Measurements from ENCODE around the gene SPEN.
"Not testable (repeated sequence)": the region's sequence is repeated elsewhere in the genome, so short reads cannot be mapped to it uniquely, and the experiment has no call there.

Gene SPEN, protein sequence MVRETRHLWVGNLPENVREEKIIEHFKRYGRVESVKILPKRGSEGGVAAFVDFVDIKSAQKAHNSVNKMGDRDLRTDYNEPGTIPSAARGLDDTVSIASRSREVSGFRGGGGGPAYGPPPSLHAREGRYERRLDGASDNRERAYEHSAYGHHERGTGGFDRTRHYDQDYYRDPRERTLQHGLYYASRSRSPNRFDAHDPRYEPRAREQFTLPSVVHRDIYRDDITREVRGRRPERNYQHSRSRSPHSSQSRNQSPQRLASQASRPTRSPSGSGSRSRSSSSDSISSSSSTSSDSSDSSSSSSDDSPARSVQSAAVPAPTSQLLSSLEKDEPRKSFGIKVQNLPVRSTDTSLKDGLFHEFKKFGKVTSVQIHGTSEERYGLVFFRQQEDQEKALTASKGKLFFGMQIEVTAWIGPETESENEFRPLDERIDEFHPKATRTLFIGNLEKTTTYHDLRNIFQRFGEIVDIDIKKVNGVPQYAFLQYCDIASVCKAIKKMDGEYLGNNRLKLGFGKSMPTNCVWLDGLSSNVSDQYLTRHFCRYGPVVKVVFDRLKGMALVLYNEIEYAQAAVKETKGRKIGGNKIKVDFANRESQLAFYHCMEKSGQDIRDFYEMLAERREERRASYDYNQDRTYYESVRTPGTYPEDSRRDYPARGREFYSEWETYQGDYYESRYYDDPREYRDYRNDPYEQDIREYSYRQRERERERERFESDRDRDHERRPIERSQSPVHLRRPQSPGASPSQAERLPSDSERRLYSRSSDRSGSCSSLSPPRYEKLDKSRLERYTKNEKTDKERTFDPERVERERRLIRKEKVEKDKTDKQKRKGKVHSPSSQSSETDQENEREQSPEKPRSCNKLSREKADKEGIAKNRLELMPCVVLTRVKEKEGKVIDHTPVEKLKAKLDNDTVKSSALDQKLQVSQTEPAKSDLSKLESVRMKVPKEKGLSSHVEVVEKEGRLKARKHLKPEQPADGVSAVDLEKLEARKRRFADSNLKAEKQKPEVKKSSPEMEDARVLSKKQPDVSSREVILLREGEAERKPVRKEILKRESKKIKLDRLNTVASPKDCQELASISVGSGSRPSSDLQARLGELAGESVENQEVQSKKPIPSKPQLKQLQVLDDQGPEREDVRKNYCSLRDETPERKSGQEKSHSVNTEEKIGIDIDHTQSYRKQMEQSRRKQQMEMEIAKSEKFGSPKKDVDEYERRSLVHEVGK (N-terminal part only)

DNA sequence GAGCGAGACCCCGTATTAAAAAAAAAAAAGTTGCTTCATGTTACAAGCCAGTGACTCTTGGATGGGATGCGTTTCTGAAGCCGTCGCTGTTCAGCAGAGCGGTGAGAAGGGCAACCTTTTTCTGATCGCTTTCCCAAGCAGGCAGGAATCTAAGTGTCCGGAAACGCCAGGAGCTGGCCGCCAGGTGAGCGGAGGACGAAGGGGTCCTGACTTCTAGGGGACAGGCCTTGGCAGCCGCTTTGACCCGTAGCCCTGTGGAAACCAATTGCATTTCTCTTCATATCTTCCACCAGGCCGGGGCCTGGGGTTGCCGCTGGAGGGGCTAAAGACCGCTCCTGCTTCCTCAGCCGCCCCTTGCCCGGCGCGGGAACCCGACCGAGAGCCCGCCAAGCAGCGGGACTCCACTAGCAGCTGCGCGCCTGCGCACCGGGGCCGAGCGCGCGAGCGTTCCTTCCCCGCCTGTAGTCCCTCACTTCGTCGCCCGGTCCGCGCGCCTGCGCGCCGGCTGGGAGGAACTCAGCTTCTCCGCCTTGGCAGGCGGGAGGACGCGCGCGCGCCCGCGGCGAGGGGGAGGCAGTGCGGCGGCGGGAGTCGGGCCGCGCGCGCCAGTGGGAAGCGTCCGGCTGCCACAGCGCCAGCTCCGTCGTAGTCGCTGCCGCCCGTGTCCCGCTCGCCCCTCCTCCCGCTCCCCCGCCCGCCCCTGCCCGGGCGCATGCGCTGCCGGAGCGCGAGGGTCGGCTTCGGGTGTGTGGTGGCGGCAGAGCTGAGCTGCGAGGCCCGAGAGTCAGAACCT lies at the start of gene SPEN:
TSS of gene SPEN (plus strand) at position 608 of the 793 bp plus-strand sequence. CDS start 361 bp downstream, outside the sequence.
- H3K4me1 Mint-ChIP-seq (ENCODE audit: low read depth): peaks cover 44% of the 10 kb centered on the region
- intact Hi-C loops (cut with micrococcal nuclease): loop anchor here (1.0 kb wide), 1 partner anchor 10 kb away; no protein-coding TSS in a partner anchor
- peak within 1 kb of the TSS; percentile 97 for H3K27ac Mint-ChIP-seq
- peaks cover 28% of the 10 kb centered on the region for H3K36me3 Mint-ChIP-seq (ENCODE audit: low read depth)
- peak within 1 kb of the TSS; percentile 100 for H3K4me3 Mint-ChIP-seq
- H3K27me3 Mint-ChIP-seq: no peaks in the 10 kb centered on the region
- H3K9me3 Mint-ChIP-seq: no peaks in the 10 kb centered on the region

DNA sequence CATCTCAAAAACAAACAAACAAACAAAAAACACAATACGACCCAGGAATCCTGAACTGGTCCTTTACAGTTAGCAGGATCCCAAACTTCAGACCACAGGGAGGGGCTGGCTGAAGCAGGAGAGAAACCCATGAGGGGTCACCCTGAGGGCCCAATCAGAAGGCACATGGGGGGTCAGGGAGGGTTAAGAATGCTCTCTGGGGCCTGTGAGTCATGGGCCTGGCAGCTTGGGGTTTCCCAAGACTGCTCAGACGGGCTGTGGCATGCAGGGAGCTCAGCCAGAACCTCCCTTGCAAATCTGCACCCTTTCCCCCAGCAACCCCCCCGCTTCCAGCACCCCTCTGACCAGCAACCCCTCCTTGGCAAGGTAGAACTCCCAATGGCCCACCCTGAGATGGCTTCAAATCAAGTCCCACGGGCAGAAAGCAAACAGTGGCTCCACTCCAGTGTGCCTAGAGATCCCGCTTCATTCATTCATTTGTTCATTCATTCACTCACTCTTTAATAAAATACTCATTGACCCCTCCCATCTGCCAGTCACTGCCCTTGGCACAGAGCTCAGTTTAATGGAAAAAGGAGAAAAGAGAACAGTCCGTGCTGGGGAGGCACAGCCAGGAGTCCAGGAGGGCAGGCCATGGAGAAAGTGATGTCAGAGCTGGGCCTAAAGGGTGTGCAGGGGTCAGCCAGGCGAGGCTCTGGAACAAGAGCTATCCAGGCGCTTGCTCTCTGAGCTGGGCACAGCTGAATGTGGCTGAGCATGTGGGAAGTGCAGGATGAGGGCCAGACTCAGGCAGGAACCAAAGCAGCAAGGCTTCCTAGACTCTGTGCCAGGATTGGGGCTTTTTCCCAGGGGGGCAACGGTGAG lies 48.3 kb upstream of the SPEN start:
- Mint-ChIP-seq H3K4me3 (no peak overlapping the region), H3K27ac (no peak overlapping the region), H3K36me3 (ENCODE audit: low read depth) (no peaks in the 10 kb centered on the region), H3K9me3 (no peaks in the 10 kb centered on the region), H3K4me1 (ENCODE audit: low read depth) (peaks cover 13% of the 10 kb centered on the region), H3K27me3 (peaks cover 47% of the 10 kb centered on the region)
- intact Hi-C loops (cut with micrococcal nuclease): no loop called here

DNA sequence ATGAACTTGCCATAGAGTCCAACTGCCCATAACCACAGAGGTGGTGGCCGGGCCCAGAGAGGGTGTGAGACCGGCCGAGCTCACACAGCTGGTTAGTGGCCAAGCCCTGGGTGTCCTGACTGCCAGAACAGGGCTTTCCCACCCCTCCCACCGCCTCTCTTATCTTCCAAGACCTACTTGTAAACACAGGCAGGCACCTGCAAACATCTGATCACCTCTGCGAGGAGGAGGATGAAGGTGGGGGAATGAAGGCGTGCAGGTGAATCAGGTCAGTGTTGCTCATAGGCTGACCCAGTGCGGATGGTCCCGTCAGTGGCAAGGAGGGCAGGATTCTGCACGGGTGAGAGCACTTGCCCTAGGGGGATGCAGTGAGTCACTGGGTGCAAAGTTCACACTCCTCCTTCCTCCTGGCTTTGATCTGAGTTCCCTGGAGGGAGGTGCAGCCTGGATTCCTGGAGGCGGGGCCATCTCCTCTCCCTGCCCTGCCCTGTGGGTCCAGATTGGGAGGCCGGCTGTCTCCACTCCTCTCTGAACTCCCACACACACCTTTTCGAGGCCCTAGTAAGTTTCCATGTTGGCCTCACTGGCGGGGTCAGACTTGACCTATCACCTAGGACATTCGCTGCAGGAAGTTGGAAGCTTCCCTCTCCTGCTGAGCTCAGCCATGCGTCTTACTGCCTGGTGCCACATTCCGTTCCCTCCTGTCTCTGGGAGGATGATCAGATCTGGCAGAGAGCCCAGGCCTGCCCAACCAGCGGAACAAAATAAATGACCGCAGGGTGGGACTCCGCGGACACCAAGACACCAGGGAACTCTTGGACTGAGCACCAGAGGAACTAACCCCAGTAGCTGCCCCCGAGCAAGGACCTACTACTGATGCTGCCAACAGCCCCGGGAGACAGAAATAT lies 47.3 kb upstream of the SPEN start:
- intact Hi-C loops (cut with micrococcal nuclease): no loop called here
- Mint-ChIP-seq H3K9me3 (no peaks in the 10 kb centered on the region), H3K27ac (no peak overlapping the region), H3K27me3 (peaks cover 52% of the 10 kb centered on the region), H3K36me3 (ENCODE audit: low read depth) (no peaks in the 10 kb centered on the region), H3K4me1 (ENCODE audit: low read depth) (peaks cover 13% of the 10 kb centered on the region), H3K4me3 (no peak overlapping the region)

DNA sequence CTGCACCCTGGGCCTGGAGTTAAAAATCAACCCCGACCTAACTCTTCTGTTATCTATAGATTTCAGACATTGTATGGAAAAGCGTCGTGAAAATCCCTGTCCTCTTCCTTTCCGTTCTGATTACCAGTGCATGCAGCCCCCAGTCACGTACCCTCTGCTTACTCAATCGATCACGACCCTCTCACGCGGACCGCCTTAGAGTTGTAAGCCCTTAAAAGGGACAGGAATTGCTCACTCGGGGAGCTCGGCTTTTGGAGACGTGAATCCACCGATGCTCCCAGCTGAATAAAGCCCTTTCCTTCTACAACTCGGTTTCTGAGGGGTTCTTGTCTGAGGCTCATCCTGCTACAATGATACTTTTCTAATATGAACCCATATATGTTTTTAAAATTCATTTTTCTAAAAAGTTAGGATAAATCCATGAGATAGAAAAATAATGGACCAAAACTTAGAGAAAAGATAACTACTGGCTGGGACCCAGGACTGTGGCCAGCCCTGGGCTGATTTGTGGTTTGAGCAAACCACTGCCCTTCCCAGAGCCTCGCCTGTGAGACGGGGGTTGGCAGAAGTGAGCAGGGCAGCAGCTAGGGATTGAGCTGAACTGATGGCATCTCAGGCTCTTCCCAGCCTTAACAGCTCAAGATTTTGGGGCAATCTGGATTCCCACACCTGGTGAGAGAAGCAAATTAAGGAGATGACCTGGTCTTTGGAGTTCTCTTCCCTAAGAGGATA lies 45.1 kb upstream of the SPEN start:
- Mint-ChIP-seq H3K4me1 (ENCODE audit: low read depth) (peaks cover 13% of the 10 kb centered on the region), H3K36me3 (ENCODE audit: low read depth) (no peaks in the 10 kb centered on the region), H3K27ac (no peak overlapping the region), H3K27me3 (peaks cover 50% of the 10 kb centered on the region), H3K4me3 (no peak overlapping the region), H3K9me3 (no peaks in the 10 kb centered on the region)
- intact Hi-C loops (cut with micrococcal nuclease): no loop called here

DNA sequence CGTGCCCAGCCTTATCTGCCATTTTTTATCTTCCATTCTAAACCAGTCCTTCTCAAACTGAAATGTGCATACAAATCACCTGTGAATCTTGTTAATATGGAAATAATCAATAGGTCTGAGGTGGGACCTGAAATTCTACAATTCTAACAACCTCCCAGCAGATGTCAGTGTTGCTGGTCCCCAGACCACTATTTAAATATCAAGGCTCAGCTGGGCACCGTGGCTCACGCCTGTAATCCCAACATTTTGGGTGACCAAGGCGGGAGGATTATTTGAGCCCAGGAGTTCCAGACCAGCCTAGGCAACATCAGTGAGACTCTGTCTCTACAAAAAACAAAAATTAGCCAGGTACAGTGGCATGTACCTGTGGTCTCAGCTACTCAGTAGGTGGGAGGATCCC lies 44.1 kb upstream of the SPEN start:
- no peak overlapping the region for H3K27ac Mint-ChIP-seq
- H3K27me3 Mint-ChIP-seq: peaks cover 47% of the 10 kb centered on the region
- H3K9me3 Mint-ChIP-seq: no peaks in the 10 kb centered on the region
- intact Hi-C loops (cut with micrococcal nuclease): no loop called here
- H3K4me3 Mint-ChIP-seq: no peak overlapping the region
- H3K4me1 Mint-ChIP-seq (ENCODE audit: low read depth): peaks cover 13% of the 10 kb centered on the region
- H3K36me3 Mint-ChIP-seq (ENCODE audit: low read depth): no peaks in the 10 kb centered on the region

DNA sequence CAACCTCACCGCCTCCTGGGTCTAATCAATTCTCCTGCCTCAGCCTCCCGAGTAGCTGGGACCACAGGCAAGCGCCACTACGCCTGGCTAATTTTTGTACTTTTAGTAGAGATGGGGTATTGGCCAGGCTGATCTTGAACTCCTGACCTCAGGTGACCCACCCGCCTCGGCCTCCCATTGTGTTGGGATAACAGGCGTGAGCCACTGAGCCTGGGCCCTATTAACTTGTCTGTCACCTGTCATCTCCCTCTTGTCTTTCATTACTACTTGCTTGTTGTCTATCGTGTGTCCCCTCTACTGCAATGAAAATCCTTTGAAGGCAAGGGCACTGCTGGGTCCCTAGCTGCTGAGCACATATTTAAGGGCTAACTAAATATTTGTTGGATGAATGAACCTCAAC lies 43.4 kb upstream of the SPEN start:
- Mint-ChIP-seq H3K36me3 (ENCODE audit: low read depth) (no peaks in the 10 kb centered on the region), H3K9me3 (no peaks in the 10 kb centered on the region), H3K4me1 (ENCODE audit: low read depth) (peaks cover 13% of the 10 kb centered on the region), H3K27ac (no peak overlapping the region), H3K27me3 (peaks cover 47% of the 10 kb centered on the region), H3K4me3 (no peak overlapping the region)
- intact Hi-C loops (cut with micrococcal nuclease): no loop called here

DNA sequence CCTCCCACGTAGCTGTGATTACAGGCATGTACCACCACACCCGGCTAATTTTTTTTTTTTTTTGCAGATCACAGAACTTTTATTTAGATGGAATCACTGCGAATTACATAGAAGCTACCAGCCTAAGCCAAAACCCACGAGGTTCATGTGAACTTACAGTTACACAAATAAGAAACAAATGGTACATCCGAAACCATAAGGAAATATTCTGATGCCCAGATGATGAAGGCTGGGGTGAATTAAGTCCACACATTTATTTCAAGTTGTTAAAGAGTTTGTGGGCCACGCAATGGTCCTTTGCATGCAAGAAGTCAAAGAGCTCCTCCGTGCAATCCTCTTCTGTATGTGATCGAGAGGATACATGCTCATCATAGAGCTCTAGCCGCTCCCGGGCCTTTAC lies 40.4 kb upstream of the SPEN start:
- intact Hi-C loops (cut with micrococcal nuclease): no loop called here
- no peak overlapping the region for H3K4me3 Mint-ChIP-seq
- no peaks in the 10 kb centered on the region for H3K36me3 Mint-ChIP-seq (ENCODE audit: low read depth)
- H3K27ac Mint-ChIP-seq: no peak overlapping the region
- peaks cover 26% of the 10 kb centered on the region for H3K27me3 Mint-ChIP-seq
- H3K4me1 Mint-ChIP-seq (ENCODE audit: low read depth): no peaks in the 10 kb centered on the region
- no peaks in the 10 kb centered on the region for H3K9me3 Mint-ChIP-seq

DNA sequence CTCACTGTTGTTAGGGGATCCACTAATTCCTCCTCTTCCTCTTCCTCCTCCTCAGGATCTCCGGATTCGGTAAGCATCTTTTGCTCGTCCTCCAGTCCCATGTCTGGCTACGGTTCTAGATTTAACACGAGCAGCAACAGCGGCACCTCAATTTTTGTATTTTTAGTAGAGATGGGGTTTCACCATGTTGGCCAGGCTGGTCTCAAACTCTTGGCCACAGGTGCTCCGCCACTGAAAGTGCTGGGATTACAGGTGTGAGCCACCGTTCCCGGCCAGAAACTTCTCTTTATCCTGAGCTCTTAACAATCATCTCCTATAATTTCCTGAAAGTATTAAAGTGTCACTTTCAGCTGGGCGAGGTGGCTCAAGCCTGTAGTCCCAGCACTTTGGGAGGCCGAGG lies 40.0 kb upstream of the SPEN start, which contains the start of gene UQCRHL:
TSS of gene UQCRHL (minus strand) at position 101 of the 400 bp plus-strand sequence. CDS start at position 101, 0 bp downstream.
- H3K27ac Mint-ChIP-seq; H3K4me3 Mint-ChIP-seq; H3K9me3 Mint-ChIP-seq; H3K36me3 Mint-ChIP-seq (ENCODE audit: low read depth); H3K4me1 Mint-ChIP-seq (ENCODE audit: low read depth); intact Hi-C loops (cut with micrococcal nuclease): not testable (repeated sequence)
- H3K27me3 Mint-ChIP-seq: peaks cover 22% of the 10 kb centered on the region

DNA sequence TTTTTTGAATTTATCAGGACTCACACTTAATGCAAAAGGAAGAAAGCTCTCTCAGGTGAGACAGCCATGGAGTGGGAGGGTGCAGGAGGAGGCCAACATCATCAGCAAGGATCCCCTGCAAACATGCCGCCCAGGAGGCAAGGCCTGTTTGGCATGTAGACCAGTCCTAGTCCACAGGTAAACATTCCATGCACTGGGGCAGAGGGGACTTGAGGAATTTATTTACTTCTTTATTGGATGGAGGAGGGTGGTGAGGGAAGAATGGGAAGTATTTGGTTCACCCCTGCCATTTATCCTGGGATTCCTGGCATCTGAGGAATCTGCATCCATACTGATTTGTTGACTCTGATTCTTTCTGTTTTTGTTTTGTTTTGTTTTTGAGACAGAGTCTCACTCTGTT lies 38.6 kb upstream of the SPEN start:
- intact Hi-C loops (cut with micrococcal nuclease): no loop called here
- Mint-ChIP-seq H3K4me3 (no peak overlapping the region), H3K9me3 (no peaks in the 10 kb centered on the region), H3K36me3 (ENCODE audit: low read depth) (no peaks in the 10 kb centered on the region), H3K4me1 (ENCODE audit: low read depth) (no peaks in the 10 kb centered on the region), H3K27me3 (peaks cover 11% of the 10 kb centered on the region), H3K27ac (no peak overlapping the region)

DNA sequence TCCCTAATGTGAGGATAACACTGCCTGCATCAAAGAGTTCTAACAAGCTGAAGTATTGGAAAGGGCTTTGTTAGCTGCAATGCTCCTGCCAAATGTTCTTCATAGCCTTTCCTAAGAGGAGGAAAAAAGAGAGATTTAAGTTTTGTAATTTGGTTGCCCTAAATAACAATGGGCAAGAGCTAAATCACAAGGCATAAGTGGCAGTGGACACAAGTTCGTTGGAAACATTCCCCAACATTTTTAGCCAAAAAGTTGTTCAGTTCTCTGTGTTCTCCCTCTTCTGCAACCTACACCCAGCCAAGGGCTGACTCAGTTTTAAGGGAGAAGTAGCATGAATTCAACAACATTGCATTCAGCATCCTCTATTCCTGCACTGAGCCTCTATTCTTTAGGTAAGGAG lies 37.4 kb upstream of the SPEN start:
- intact Hi-C loops (cut with micrococcal nuclease): loop anchor here (10.0 kb wide), 1 partner anchor 95 kb away; no protein-coding TSS in a partner anchor
- Mint-ChIP-seq H3K27ac (no peak overlapping the region), H3K9me3 (no peaks in the 10 kb centered on the region), H3K36me3 (ENCODE audit: low read depth) (no peaks in the 10 kb centered on the region), H3K27me3 (peaks cover 4% of the 10 kb centered on the region), H3K4me1 (ENCODE audit: low read depth) (no peaks in the 10 kb centered on the region), H3K4me3 (no peak overlapping the region)

DNA sequence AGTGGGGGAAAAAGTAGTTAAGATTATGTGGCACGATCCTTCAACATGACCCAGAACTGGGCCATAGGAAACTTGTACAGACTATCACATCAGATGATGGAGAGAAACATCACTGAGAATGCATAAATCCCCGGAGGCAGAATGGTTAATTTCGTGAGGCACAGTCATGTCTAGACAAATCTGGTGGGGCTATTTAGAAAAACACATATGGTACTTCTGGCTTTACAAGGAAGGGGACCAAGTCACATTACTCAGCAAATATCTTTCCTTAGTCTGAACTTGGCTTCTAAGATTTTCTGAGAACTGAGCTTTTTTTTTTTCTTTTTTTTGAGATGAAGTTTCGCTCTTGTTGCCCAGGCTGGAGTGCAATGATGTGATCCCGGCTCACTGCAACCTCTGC lies 30.8 kb upstream of the SPEN start:
- Mint-ChIP-seq H3K27ac (peak overlapping the region; percentile 18), H3K4me3 (no peak overlapping the region), H3K36me3 (ENCODE audit: low read depth) (no peaks in the 10 kb centered on the region), H3K9me3 (no peaks in the 10 kb centered on the region), H3K4me1 (ENCODE audit: low read depth) (peaks cover 8% of the 10 kb centered on the region), H3K27me3 (no peaks in the 10 kb centered on the region)
- intact Hi-C loops (cut with micrococcal nuclease): loop anchor here (5.0 to 10.0 kb wide), 2 partner anchors 36 to 88 kb away; no protein-coding TSS in a partner anchor

Data from dendritic cell treated with granulocyte-macrophage colony-stimulating factor and Interleukin-4, amounts not matched to agents 40 ng/mL and 50 ng/mL, for 4 days (primary cell).